HepG2 (cell line): Measurements from ENCODE around the gene STOML2. TPM values are rescaled to one million over a fixed set of nuclear protein-coding genes. Genes with fewer than 3 reads are reported as not detected.

Source experiments
- ELF3 ChIP-seq: IDR thresholded peaks from 2 replicates; pipeline ENCODE4 v1.6.1; 2016; ENCODE audit warnings: missing genetic modification reagents, missing compliant biosample characterization
- GLI4 ChIP-seq: sonication (generic); formaldehyde crosslinking; IDR thresholded peaks from 2 replicates; pipeline ENCODE4 v1.5.1; 2020; ENCODE audit warnings: missing genetic modification reagents, mild to moderate bottlenecking, moderate library complexity, borderline replicate concordance
- NR2F6 ChIP-seq, 2 experiments: IDR thresholded peaks; 2 replicates each; pipeline ENCODE4 v1.6.1; 2016; ENCODE audit warnings: antibody characterized with exemption in 1 of 2, mild to moderate bottlenecking in 1 of 2
- SMAD1 ChIP-seq: sonication (generic); formaldehyde crosslinking; IDR thresholded peaks from 2 replicates; pipeline ENCODE4 v1.4.0; 2020; ENCODE audit warnings: missing genetic modification reagents, low read depth, mild to moderate bottlenecking, borderline replicate concordance
- WIZ ChIP-seq: sonication (generic); formaldehyde crosslinking; IDR thresholded peaks from 2 replicates; pipeline ENCODE4 v1.5.1; 2020; ENCODE audit warnings: mild to moderate bottlenecking, missing genetic modification reagents
- ZKSCAN1 ChIP-seq: fragments of 150-350 bp; IDR thresholded peaks from 2 replicates; pipeline ENCODE4 v1.6.1; 2014; ENCODE audit warnings: low read length
- polyA plus RNA-seq, 8 experiments: library from polyadenylated mRNA; depleted of rRNA in 3 of 8; stranded (reverse) in 7 of 8; unstranded in 1 of 8; fragments of >200 nt; fragmentation: Illumina TruSeq in 4 of 8; extraction: Trizol in 4 of 8; gene quantifications; 2 replicates each; pipeline versions ENCODE4 v1.2.1 to v1.2.3, GENCODE V29; 2011 to 2016; ENCODE audit warnings: low read depth in 4 of 8, missing spikeins in 1 of 8, mixed read lengths in 1 of 8; ENCODE audit not compliant: insufficient read depth in 1 of 8
- total RNA-seq, 5 experiments: library from RNA; depleted of rRNA; stranded (reverse); fragments of >200 nt; fragmentation: Illumina TruSeq; extraction: Trizol; gene quantifications; 2 replicates each; pipeline ENCODE4 v1.2.3, GENCODE V29; 2016; ENCODE audit warnings: low read depth in 1 of 5
- TF ChIP-seq, protein P1 (sequence below): sonication (generic); formaldehyde crosslinking; IDR thresholded peaks from 2 replicates; pipeline ENCODE4 v1.4.0; 2020; ENCODE audit warnings: missing genetic modification reagents
- TF ChIP-seq, protein P2 (sequence below): sonication (generic); formaldehyde crosslinking; IDR thresholded peaks from 2 replicates; pipeline ENCODE4 v1.5.0; 2020; ENCODE audit warnings: missing genetic modification reagents

Gene STOML2
- total and polyA plus RNA-seq, 2 of the 13 experiments (the other 11 are each of a cell fraction or from before 2014, with no cell fraction given) = 245 to 250 TPM

DNA sequence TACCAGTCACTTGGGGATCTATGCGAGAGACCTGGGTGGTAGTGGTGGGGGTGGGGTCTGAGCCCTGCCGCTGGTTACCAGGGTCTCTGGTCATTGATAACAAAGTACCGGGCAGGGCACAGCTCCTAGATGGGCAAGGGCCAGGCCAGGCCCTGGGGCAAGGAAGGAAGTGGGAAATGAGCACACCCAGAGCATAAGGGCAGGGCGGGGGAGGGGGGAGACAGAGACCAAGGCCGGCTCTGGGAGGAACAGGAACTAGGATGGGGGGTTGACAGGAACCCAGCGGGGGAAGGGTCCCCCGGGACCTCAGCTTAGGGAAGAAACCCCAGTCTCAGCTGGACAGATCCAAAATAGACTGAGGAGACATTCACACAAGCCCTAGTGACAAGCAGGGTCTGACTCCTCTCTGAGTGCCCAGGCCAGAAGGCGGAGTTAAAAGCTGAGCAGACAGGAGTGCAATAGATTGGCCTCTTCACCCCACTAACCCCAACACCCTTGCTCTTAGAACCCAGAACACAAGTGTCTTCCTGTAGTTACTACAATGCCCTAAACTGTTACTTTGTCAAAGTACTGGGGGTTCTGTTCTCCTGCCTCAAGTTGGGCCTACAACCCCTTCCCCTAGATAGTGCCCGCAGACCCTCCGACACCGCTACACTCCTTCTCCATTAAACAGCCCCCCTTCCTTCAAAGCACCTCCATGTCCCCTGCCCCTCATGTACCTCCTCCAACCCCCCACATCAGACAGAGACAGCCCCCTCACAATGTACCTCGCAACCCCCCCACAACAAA, 12.1 kb upstream of the STOML2 start (continued):
- TF ChIP-seq, protein P1, sequence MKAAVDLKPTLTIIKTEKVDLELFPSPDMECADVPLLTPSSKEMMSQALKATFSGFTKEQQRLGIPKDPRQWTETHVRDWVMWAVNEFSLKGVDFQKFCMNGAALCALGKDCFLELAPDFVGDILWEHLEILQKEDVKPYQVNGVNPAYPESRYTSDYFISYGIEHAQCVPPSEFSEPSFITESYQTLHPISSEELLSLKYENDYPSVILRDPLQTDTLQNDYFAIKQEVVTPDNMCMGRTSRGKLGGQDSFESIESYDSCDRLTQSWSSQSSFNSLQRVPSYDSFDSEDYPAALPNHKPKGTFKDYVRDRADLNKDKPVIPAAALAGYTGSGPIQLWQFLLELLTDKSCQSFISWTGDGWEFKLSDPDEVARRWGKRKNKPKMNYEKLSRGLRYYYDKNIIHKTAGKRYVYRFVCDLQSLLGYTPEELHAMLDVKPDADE (CRISPR knock-in tag) = no peak
- TF ChIP-seq NR2F6 (IDR thresholded peaks at IDR 0.05) (no peak), NR2F6 (CRISPR knock-in tag; IDR thresholded peaks at IDR 0.05) (0 out of 2 replicates have a peak, but pooled peaks have one; percentile 14), ZKSCAN1 (no peak), GLI4 (CRISPR knock-in tag) (no peak), ELF3 (peak; percentile 14; the same call in 1 of the 2 replicates), WIZ (CRISPR knock-in tag) (no peak), SMAD1 (CRISPR knock-in tag) (no peak)
- TF ChIP-seq, protein P2, sequence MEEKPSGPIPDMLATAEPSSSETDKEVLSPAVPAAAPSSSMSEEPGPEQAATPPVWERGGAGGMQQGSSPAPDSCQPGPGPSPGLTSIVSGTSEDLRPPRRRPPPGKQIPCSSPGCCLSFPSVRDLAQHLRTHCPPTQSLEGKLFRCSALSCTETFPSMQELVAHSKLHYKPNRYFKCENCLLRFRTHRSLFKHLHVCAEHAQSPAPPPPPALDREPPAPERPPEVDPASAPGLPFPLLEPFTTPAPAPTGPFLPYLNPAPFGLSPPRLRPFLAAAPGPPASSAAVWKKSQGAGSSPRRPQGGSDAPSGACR (CRISPR knock-in tag) = peak; percentile 74
- TF ChIP-seq, all 625 proteins: peak for 15
